Brain microvascular endothelial cell (primary cell): ENCODE results near the gene ZSCAN12.

Source experiments
- DNase-seq: peaks from one replicate; pipeline ENCODE4 v3.0.0-alpha.2; 2020
- H3K27ac ChIP-seq: fragments of 250-450 bp; sonication (Bioruptor Pico); 2 replicates; pipeline ENCODE4 v1.5.1; 2020; ENCODE audit warnings: mild to moderate bottlenecking, moderate library complexity
- H3K27me3 ChIP-seq: fragments of 250-450 bp; sonication (Bioruptor Pico); replicated peaks from 2 replicates; pipeline ENCODE4 v1.5.1; 2020; ENCODE audit warnings: mild to moderate bottlenecking
- H3K36me3 ChIP-seq: fragments of 250-450 bp; sonication (Bioruptor Pico); replicated peaks from 2 replicates; pipeline ENCODE4 v1.5.1; 2020; ENCODE audit warnings: mild to moderate bottlenecking
- H3K4me3 ChIP-seq: 2 replicates; pipeline ENCODE4 v1.5.1; 2011; ENCODE audit warnings: low read depth, mild to moderate bottlenecking, control low read depth, low read length, moderate library complexity
- in situ Hi-C: cut with HindIII; loops from 2 replicates; pipeline ENCODE4 v1.10.0; 2017; ENCODE audit warnings: low sequenced_read_pairs, low pct_ligation_motif_present
- TF ChIP-seq, protein P1 (sequence below): IDR thresholded peaks from 2 replicates; pipeline ENCODE4 v1.5.1; 2011; ENCODE audit warnings: low read depth, mild to moderate bottlenecking, moderate library complexity, low read length, control low read depth, inconsistent platforms; ENCODE audit errors: missing control alignments

The ZSCAN12 gene

DNA sequence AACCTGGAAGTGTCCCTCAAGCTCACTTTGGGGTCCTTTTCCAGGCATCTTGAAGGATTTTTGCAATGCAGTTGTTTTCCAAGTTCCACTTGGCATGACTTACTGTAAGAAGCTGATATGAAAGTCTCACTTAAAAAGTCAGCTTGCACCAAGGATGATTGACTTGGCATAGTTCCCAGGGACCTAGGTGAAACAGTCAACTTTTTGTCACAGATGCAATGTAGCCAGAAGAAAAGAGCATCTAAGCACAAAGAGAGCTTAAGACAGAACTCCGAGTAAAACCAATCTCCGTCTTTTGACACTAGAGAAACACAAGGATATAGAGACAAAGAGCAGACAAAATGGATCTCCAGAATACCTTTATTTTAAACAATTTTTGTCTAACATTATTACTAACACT lies 2.6 kb upstream of the ZSCAN12 start:
- Histone ChIP-seq H3K27me3 (no peaks in the 10 kb centered on the region), H3K27ac (no peak overlapping the region), H3K4me3 (no peak overlapping the region), H3K36me3 (no peaks in the 10 kb centered on the region)
- DNase-seq = no peak
- TF ChIP-seq, protein P1, sequence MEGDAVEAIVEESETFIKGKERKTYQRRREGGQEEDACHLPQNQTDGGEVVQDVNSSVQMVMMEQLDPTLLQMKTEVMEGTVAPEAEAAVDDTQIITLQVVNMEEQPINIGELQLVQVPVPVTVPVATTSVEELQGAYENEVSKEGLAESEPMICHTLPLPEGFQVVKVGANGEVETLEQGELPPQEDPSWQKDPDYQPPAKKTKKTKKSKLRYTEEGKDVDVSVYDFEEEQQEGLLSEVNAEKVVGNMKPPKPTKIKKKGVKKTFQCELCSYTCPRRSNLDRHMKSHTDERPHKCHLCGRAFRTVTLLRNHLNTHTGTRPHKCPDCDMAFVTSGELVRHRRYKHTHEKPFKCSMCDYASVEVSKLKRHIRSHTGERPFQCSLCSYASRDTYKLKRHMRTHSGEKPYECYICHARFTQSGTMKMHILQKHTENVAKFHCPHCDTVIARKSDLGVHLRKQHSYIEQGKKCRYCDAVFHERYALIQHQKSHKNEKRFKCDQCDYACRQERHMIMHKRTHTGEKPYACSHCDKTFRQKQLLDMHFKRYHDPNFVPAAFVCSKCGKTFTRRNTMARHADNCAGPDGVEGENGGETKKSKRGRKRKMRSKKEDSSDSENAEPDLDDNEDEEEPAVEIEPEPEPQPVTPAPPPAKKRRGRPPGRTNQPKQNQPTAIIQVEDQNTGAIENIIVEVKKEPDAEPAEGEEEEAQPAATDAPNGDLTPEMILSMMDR = no peak
- in situ Hi-C loops = no loop called here

DNA sequence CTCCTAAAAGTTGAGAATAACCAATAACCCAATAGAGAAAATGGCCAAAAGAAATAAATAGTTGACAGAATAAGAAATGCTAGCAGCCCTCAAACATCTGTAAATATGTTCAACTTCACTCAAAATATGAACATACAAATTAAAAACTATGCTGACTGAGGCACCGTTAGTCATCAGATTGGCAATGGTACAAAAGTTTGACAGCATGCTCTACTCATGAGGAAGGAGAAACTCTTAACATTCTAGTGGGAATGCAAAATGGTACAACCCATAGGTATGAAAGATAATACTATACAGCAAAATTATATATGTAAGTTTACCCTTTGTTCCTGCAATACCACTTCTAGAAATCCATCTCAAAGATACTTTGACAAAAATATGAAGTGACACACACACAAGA lies 1.6 kb upstream of the ZSCAN12 start:
- DNase-seq = peak; percentile 22
- H3K36me3 ChIP-seq = peaks cover 6% of the 10 kb centered on the region
- H3K4me3 ChIP-seq = no peak overlapping the region
- TF ChIP-seq, protein P1 = no peak
- no peak overlapping the region for H3K27ac ChIP-seq
- no peaks in the 10 kb centered on the region for H3K27me3 ChIP-seq
- in situ Hi-C loops = no loop called here

DNA sequence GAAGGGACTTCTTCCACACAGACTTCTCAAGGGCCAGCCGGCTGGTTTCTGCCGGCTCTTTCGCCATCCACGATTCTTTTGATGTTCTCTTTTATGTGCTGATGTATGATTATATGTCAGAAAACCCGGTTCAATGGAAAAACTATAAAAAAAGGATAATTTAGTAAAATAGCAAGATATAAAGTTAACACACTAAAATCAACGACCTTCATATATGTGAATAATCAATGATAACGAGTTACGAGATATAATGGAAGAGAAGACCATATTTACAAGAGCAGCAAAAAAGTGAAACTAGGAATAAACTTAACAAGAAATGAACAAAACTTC lies 540 bp upstream of the ZSCAN12 start:
- peak overlapping the region; percentile 43 for H3K27ac ChIP-seq
- DNase-seq = no peak
- in situ Hi-C loops = no loop called here
- TF ChIP-seq, protein P1 = no peak
- peak overlapping the region; percentile 97 for H3K4me3 ChIP-seq
- peaks cover 6% of the 10 kb centered on the region for H3K36me3 ChIP-seq
- no peaks in the 10 kb centered on the region for H3K27me3 ChIP-seq

DNA sequence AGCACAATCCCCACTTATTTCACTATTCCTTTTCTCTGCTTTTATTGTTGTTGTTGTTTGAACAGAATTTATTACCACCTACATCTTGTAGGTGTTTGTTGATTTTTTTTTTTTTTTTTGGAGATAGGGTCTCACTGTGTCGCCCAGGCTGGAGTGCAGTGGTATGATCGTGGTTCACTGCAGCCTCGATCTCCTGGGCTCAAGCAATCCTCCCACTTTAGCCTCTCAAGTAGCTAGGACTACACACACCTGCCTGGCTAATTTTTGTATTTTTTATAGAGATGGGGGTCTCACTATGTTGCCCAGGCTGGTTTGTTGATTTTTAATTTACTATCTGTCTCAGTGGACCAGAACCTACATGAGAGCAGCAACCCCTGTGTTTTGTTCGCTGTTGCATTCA lies 3.6 kb downstream of the ZSCAN12 start:
- peaks cover 21% of the 10 kb centered on the region for H3K36me3 ChIP-seq
- TF ChIP-seq, protein P1 = no peak
- in situ Hi-C loops = no loop called here
- DNase-seq = no peak
- H3K27me3 ChIP-seq = no peaks in the 10 kb centered on the region
- H3K4me3 ChIP-seq = no peak overlapping the region
- H3K27ac ChIP-seq = no peak overlapping the region

DNA sequence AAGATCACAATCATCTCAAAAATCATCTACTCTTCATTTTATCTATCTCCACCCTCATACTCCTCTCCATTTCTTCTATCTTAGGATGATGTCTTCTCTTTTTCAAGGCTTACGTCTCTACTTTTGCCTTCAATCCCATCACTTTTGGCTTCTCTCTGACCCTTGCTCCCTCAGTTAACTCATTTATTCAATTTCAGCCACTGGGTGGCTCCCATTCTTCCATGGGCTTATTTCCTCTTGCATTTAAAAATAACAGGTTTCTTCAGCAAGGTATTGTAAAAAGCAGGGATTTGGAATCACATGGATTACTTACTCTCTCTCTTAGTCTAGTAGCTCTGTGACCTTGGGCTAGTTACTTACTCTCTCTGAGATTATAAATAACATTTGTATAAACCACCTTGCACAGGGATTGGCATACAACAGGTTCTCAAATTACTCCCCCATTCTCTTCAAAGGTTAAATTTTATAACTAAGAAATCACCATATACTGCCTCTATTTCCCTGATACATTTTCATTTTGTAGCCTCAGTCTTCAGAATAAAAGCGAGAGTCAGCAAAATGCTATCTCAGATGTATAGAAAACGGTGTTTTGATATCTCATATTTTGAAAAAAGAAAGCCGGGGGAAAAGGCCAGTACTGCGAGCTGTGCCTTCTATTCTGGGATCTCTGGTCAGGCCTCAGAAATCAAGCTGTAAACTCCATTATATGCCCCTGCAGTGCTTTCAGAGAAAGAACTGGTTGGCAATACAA lies 5.5 kb downstream of the ZSCAN12 start:
- TF ChIP-seq, protein P1 = peak; percentile 49
- H3K27me3 ChIP-seq = no peaks in the 10 kb centered on the region
- no peak overlapping the region for H3K27ac ChIP-seq
- in situ Hi-C loops = no loop called here
- peak; percentile 7 for DNase-seq
- no peak overlapping the region for H3K4me3 ChIP-seq
- H3K36me3 ChIP-seq = peaks cover 38% of the 10 kb centered on the region

DNA sequence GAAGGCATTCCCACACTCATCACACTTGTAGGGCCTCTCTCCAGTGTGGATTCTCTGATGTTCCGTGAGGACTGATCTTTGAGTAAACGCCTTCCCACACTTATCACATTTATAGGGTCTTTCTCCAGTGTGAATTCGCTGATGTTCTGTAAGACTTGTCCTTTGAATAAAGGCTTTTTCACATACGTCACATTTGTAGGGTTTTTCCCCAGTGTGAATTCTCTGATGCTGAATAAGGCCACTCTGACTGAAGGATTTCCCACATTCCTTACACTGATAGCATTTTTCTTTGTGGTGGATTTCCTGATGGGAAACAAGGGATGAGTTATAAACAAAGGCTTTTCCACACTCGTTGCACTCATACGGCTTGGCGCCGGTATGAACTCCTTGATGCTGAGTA lies 8.9 kb downstream of the ZSCAN12 start:
- DNase-seq = no peak
- H3K4me3 ChIP-seq = no peak overlapping the region
- in situ Hi-C loops = no loop called here
- no peaks in the 10 kb centered on the region for H3K27me3 ChIP-seq
- H3K36me3 ChIP-seq = peaks cover 34% of the 10 kb centered on the region
- H3K27ac ChIP-seq = no peak overlapping the region
- TF ChIP-seq, protein P1 = no peak
